Upper lobe of right lung (tissue), 1 donor: Measurements from ENCODE around the gene PACS2. TPM values are rescaled to one million over a fixed set of nuclear protein-coding genes. Genes with fewer than 3 reads are reported as not detected.

Source experiments
- ATAC-seq: fragments of 200-7000 bp; cut with Tn5 transposase; one replicate; pipeline ENCODE4 v1.9.1; 2020; ENCODE audit warnings: mild to moderate bottlenecking, moderate library complexity
- DNase-seq: peaks from one replicate; pipeline ENCODE4 v3.0.0-alpha.2; 2020
- H3K27ac ChIP-seq: fragments of 200-600 bp; one replicate; pipeline ENCODE4 v1.8.0; 2022
- H3K27me3 ChIP-seq: fragments of 200-600 bp; one replicate; pipeline ENCODE4 v1.8.0; 2022; ENCODE audit warnings: mild to moderate bottlenecking
- H3K36me3 ChIP-seq: fragments of 200-600 bp; one replicate; pipeline ENCODE4 v1.8.0; 2022
- H3K4me1 ChIP-seq: fragments of 200-600 bp; one replicate; pipeline ENCODE4 v1.8.0; 2022
- H3K4me3 ChIP-seq: fragments of 200-600 bp; one replicate; pipeline ENCODE4 v1.8.0; 2022; ENCODE audit warnings: mild to moderate bottlenecking
- H3K9me3 ChIP-seq: fragments of 200-600 bp; one replicate; pipeline ENCODE4 v1.8.0; 2022
- intact Hi-C: fragments of 100-400 bp; cut with DNase I; formaldehyde crosslinking; loops from one replicate; pipeline ENCODE4 v1.11.0; 2022
- total RNA-seq: library from RNA; stranded (reverse); fragmentation: NEBNext Ultra II Directional; extraction: Animal tissue kit (Norgen Biotek cat#: 25700); gene quantifications from one replicate; pipeline ENCODE4 v1.2.1, GENCODE V29; 2021
- TF ChIP-seq, protein P1 (sequence below): fragments of 200-600 bp; IDR thresholded peaks from one replicate; pipeline ENCODE4 v1.8.0; 2022; ENCODE audit warnings: antibody characterized with exemption
- donor health status: DM: no; HTN: yes; CAD: no; lungs with severe emphysema.

The PACS2 gene
- total RNA-seq, 1 donor from 2014 or later: 86.6 TPM

GRCh38 chr14:105446971-105447370 is 132.4 kb downstream of the PACS2 start:
- ATAC-seq: no peak
- H3K4me3 ChIP-seq: no peak overlapping the region
- TF ChIP-seq, protein P1, sequence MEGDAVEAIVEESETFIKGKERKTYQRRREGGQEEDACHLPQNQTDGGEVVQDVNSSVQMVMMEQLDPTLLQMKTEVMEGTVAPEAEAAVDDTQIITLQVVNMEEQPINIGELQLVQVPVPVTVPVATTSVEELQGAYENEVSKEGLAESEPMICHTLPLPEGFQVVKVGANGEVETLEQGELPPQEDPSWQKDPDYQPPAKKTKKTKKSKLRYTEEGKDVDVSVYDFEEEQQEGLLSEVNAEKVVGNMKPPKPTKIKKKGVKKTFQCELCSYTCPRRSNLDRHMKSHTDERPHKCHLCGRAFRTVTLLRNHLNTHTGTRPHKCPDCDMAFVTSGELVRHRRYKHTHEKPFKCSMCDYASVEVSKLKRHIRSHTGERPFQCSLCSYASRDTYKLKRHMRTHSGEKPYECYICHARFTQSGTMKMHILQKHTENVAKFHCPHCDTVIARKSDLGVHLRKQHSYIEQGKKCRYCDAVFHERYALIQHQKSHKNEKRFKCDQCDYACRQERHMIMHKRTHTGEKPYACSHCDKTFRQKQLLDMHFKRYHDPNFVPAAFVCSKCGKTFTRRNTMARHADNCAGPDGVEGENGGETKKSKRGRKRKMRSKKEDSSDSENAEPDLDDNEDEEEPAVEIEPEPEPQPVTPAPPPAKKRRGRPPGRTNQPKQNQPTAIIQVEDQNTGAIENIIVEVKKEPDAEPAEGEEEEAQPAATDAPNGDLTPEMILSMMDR: no peak
- intact Hi-C loops: no loop called here
- H3K4me1 ChIP-seq: peaks cover 5% of the 10 kb centered on the region
- H3K27me3 ChIP-seq: no peaks in the 10 kb centered on the region
- H3K9me3 ChIP-seq: no peaks in the 10 kb centered on the region
- peaks cover 19% of the 10 kb centered on the region for H3K36me3 ChIP-seq
- DNase-seq: no peak
- H3K27ac ChIP-seq: no peak overlapping the region

Other genes starting within 250 kb of the PACS2 start
- gene GPR132, start 249.3 kb upstream of the PACS2 start, total RNA-seq: 6.7 TPM
- 31.2 TPM for gene JAG2, start 146.0 kb upstream of the PACS2 start, total RNA-seq
- 59.1 TPM for gene NUDT14, start 133.4 kb upstream of the PACS2 start, total RNA-seq
- gene BTBD6, start 66.2 kb upstream of the PACS2 start, total RNA-seq: 51.3 TPM
- gene BRF1, start 13.7 kb upstream of the PACS2 start, total RNA-seq: 31.2 TPM
- gene TEX22, start 83.8 kb downstream of the PACS2 start, total RNA-seq: 3.2 TPM
- 74.8 TPM for gene MTA1, start 105.1 kb downstream of the PACS2 start, total RNA-seq
- gene CRIP2, start 160.1 kb downstream of the PACS2 start, total RNA-seq: 191 TPM
- gene CRIP1, start 172.1 kb downstream of the PACS2 start, total RNA-seq: 96.2 TPM
- 7.9 TPM for gene TEDC1, start 176.5 kb downstream of the PACS2 start, total RNA-seq
- gene TMEM121, start 211.8 kb downstream of the PACS2 start, total RNA-seq: 1.5 TPM